HepG2 (cell line): ENCODE measurements around the gene CRIP1. TPM values are rescaled to one million over a fixed set of nuclear protein-coding genes. Genes with fewer than 3 reads are reported as not detected.

Experiments
- ATAD3A ChIP-seq: sonication (generic); formaldehyde crosslinking; IDR thresholded peaks from 2 replicates; pipeline ENCODE4 v1.4.0; 2020; ENCODE audit warnings: missing genetic modification reagents
- BORCS8-MEF2B ChIP-seq: sonication (generic); formaldehyde crosslinking; IDR thresholded peaks from 2 replicates; pipeline ENCODE4 v1.8.0; 2022; ENCODE audit warnings: mild to moderate bottlenecking, missing genetic modification reagents
- CREB1 ChIP-seq, 2 experiments: fragments of 450-650 bp in 1 of 2; IDR thresholded peaks; 2 replicates each; pipeline ENCODE4 v1.6.1; 2016 to 2017; ENCODE audit warnings: control low read depth in 1 of 2, mild to moderate bottlenecking in 1 of 2, missing compliant biosample characterization in 1 of 2, missing genetic modification characterization in 1 of 2
- CREM ChIP-seq, 2 experiments: sonication (generic) in 1 of 2; formaldehyde crosslinking in 1 of 2; IDR thresholded peaks; 2 replicates each; pipeline versions ENCODE4 v1.4.0 to v1.6.1; 2016 to 2020; ENCODE audit warnings: antibody characterized with exemption in 1 of 2, mild to moderate bottlenecking in 1 of 2, missing genetic modification reagents in 1 of 2
- FOXM1 ChIP-seq: sonication (generic); formaldehyde crosslinking; IDR thresholded peaks from 2 replicates; pipeline ENCODE4 v1.5.0; 2020; ENCODE audit warnings: missing genetic modification reagents
- HMGA1 ChIP-seq: sonication (generic); formaldehyde crosslinking; conservative IDR thresholded peaks from 2 replicates; pipeline ENCODE4 v1.4.0; 2020; ENCODE audit warnings: missing genetic modification reagents
- HNF1B ChIP-seq: sonication (generic); formaldehyde crosslinking; IDR thresholded peaks from 2 replicates; pipeline ENCODE4 v1.5.1; 2020; ENCODE audit warnings: mild to moderate bottlenecking, moderate library complexity, missing genetic modification reagents
- HOXA3 ChIP-seq: sonication (generic); formaldehyde crosslinking; IDR thresholded peaks from 2 replicates; pipeline ENCODE4 v1.5.0; 2020; ENCODE audit warnings: missing genetic modification reagents
- KLF16 ChIP-seq, 2 experiments: sonication (generic) in 1 of 2; formaldehyde crosslinking in 1 of 2; IDR thresholded peaks; 2 replicates each; pipeline versions ENCODE4 v1.6.1 to v1.8.0; 2016 to 2023; ENCODE audit warnings: missing genetic modification reagents in 2 of 2, missing compliant biosample characterization in 1 of 2
- MED8 ChIP-seq: sonication (generic); formaldehyde crosslinking; IDR thresholded peaks from 2 replicates; pipeline ENCODE4 v1.8.1; 2023; ENCODE audit warnings: mild to moderate bottlenecking, missing genetic modification reagents; ENCODE audit not compliant: insufficient replicate concordance
- RARA ChIP-seq: IDR thresholded peaks from 2 replicates; pipeline ENCODE4 v1.6.1; 2016; ENCODE audit warnings: missing genetic modification reagents, missing compliant biosample characterization
- SIX4 ChIP-seq: sonication (generic); formaldehyde crosslinking; IDR thresholded peaks from 2 replicates; pipeline ENCODE4 v1.4.0; 2020; ENCODE audit warnings: missing genetic modification reagents
- SP4 ChIP-seq: sonication (generic); formaldehyde crosslinking; IDR thresholded peaks from 2 replicates; pipeline ENCODE4 v1.8.1; 2023; ENCODE audit warnings: mild to moderate bottlenecking, missing genetic modification reagents
- SUZ12 ChIP-seq: fragments of 150-350 bp; IDR thresholded peaks from 2 replicates; pipeline ENCODE4 v1.6.1; 2014; ENCODE audit warnings: low read depth, low read length
- U2AF1 ChIP-seq: fragments of 200-400 bp; formaldehyde crosslinking; optimal IDR thresholded peaks from 2 replicates; pipeline ENCODE3; 2017; ENCODE audit warnings: mild to moderate bottlenecking, low read depth, low read length
- XRCC5 ChIP-seq: fragments of 200-400 bp; formaldehyde crosslinking; optimal IDR thresholded peaks from 2 replicates; pipeline ENCODE3; 2017; ENCODE audit warnings: mild to moderate bottlenecking, low read length
- ZBTB2 ChIP-seq: sonication (generic); formaldehyde crosslinking; IDR thresholded peaks from 2 replicates; pipeline ENCODE4 v1.8.0; 2022; ENCODE audit warnings: low read depth, missing genetic modification reagents
- ZBTB7B ChIP-seq: sonication (generic); formaldehyde crosslinking; IDR thresholded peaks from 2 replicates; pipeline ENCODE4 v1.4.0; 2020; ENCODE audit warnings: missing genetic modification reagents
- ZNF251 ChIP-seq: sonication (generic); formaldehyde crosslinking; IDR thresholded peaks from 2 replicates; pipeline ENCODE4 v1.9.0; 2021; ENCODE audit warnings: mild to moderate bottlenecking, missing genetic modification reagents
- ZNF30 ChIP-seq: sonication (generic); formaldehyde crosslinking; IDR thresholded peaks from 2 replicates; pipeline ENCODE4 v1.5.0; 2020; ENCODE audit warnings: mild to moderate bottlenecking, missing genetic modification reagents
- ZNF569 ChIP-seq: sonication (generic); formaldehyde crosslinking; IDR thresholded peaks from 2 replicates; pipeline ENCODE4 v1.5.0; 2020; ENCODE audit warnings: mild to moderate bottlenecking, missing genetic modification reagents, moderate library complexity, borderline replicate concordance
- ZNF615 ChIP-seq: sonication (generic); formaldehyde crosslinking; IDR thresholded peaks from 2 replicates; pipeline ENCODE4 v1.5.0; 2020; ENCODE audit warnings: mild to moderate bottlenecking, missing genetic modification reagents, borderline replicate concordance
- ZNF720 ChIP-seq: sonication (generic); formaldehyde crosslinking; IDR thresholded peaks from 2 replicates; pipeline ENCODE4 v1.4.0; 2020; ENCODE audit warnings: missing genetic modification reagents
- ZNF766 ChIP-seq: sonication (generic); formaldehyde crosslinking; IDR thresholded peaks from 2 replicates; pipeline ENCODE4 v1.5.0; 2020; ENCODE audit warnings: missing genetic modification reagents, borderline replicate concordance
- polyA plus RNA-seq, 8 experiments: library from polyadenylated mRNA; depleted of rRNA in 3 of 8; stranded (reverse) in 7 of 8; unstranded in 1 of 8; fragments of >200 nt; fragmentation: Illumina TruSeq in 4 of 8; extraction: Trizol in 4 of 8; gene quantifications; 2 replicates each; pipeline versions ENCODE4 v1.2.1 to v1.2.3, GENCODE V29; 2011 to 2016; ENCODE audit warnings: low read depth in 4 of 8, missing spikeins in 1 of 8, mixed read lengths in 1 of 8; ENCODE audit not compliant: insufficient read depth in 1 of 8
- total RNA-seq, 5 experiments: library from RNA; depleted of rRNA; stranded (reverse); fragments of >200 nt; fragmentation: Illumina TruSeq; extraction: Trizol; gene quantifications; 2 replicates each; pipeline ENCODE4 v1.2.3, GENCODE V29; 2016; ENCODE audit warnings: low read depth in 1 of 5
- TF ChIP-seq, protein P1 (sequence below): sonication (generic); formaldehyde crosslinking; IDR thresholded peaks from 2 replicates; pipeline ENCODE4 v1.4.0; 2020; ENCODE audit warnings: mild to moderate bottlenecking, missing genetic modification reagents

The CRIP1 gene
- total and polyA plus RNA-seq, 2 of the 13 experiments (the other 11 are each of a cell fraction or from before 2014, with no cell fraction given), result 53.9 to 59.5 TPM

DNA sequence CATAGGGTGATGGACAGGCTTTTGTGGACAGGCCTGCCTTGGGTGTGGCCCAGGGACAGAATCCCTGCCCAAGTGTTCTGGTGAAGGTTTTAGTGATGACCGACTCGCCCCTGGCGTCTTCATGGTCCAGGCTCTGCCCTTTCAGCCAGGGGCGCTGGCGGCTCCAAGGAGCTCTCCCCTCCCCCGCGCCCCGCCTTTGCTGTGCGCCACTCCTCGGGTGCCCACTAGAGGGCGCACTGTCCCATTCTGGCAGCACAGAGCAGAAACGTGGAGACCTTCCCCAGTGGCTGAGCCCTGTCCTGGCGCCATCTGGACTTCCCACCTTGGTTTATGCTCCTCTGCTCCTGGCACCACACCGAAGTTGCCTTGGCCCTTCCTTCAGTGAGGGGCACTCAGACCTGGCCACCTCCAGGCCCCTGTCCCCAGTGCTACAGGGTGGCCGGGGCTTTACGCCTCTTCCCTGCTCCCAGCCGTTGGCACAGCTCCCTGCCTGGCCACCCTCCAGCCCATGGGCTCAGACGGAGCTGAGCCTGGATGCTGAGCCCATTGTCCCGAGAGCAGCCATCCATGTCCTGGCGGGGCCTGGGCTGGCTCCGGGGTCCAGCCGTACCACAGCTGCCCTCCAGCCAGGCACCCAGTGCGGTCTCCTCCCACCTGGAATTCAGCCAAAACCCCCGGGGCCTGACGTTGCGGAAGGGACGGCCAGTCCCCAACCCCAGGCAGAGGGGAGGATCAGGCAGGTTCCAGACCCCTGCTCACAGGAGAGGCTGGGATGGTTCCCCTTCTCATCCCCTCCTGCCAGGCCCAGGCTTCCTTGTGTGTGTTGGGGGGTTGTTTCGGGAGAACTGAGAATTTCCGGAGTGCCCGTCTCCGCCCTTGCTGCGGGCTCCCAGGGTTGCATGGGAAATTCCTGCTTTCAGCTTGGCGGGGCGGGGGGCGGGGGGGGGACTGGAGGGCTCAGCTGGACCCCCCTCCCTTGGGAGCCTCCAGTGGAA, 5.6 kb upstream of the CRIP1 start (continued):
- TF ChIP-seq CREB1 (IDR thresholded peaks at IDR 0.05) (no peak), CREB1 (CRISPR knock-in tag; IDR thresholded peaks at IDR 0.05) (no peak), SUZ12 (no peak; the same call in 1 of the 2 replicates), BORCS8-MEF2B (CRISPR knock-in tag) (peak; percentile 57; the same call in 1 of the 2 replicates), MED8 (CRISPR knock-in tag) (no peak), ZBTB7B (CRISPR knock-in tag) (peak; percentile 80; the same call in 1 of the 2 replicates), RARA (CRISPR knock-in tag) (no peak; the same call in 1 of the 2 replicates), CREM (IDR thresholded peaks at IDR 0.05) (no peak), CREM (CRISPR knock-in tag; IDR thresholded peaks at IDR 0.05) (no peak), ZNF251 (CRISPR knock-in tag) (no peak), SIX4 (CRISPR knock-in tag) (no peak), ZNF766 (CRISPR knock-in tag) (no peak), HMGA1 (CRISPR knock-in tag) (no peak), ATAD3A (no peak), XRCC5 (peak; percentile 91), ZNF615 (no peak), ZNF569 (no peak), U2AF1 (peak; percentile 48), SP4 (CRISPR knock-in tag) (no peak), ZBTB2 (CRISPR knock-in tag) (no peak), HNF1B (CRISPR knock-in tag) (peak; percentile 85), ZNF720 (no peak), FOXM1 (CRISPR knock-in tag) (no peak), HOXA3 (CRISPR knock-in tag) (peak; percentile 56; the same call in 1 of the 2 replicates), ZNF30 (CRISPR knock-in tag) (no peak), KLF16 (CRISPR knock-in tag; IDR thresholded peaks at IDR 0.05) (peak in 1 of 2 experiments; percentile 63; a peak in 1 of 4 replicates)
- TF ChIP-seq, protein P1, sequence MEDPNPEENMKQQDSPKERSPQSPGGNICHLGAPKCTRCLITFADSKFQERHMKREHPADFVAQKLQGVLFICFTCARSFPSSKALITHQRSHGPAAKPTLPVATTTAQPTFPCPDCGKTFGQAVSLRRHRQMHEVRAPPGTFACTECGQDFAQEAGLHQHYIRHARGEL (CRISPR knock-in tag), result no peak
